Kasumi-1 (cell line): ENCODE results near the gene PAQR6.
A peak's percentile ranks its signal among the peaks of the same experiment; 100 is the strongest.

Experiments
- DNase-seq, 2 experiments: peaks; one replicate each; lab custom pipeline; 2025; lab: John Stamatoyannopoulos, UW

PAQR6 gene

DNA sequence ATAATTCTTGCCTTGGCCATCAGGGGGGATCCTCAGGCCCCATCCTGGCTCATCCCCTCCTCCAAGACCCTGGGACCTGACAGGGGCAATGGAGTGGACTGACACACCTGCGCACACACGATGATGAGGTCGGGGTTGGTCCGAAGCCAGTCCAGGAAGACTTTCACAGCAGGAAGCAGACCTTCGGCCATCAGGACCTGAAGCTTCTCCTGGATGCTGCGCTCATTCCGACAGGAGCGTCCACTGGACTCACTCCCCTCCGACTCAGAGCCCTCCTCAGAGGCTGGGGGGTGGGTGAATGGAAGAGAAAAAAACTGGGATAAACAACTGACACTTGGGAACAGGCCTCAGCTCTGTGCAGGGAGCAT lies 15.4 kb upstream of the PAQR6 start:
- no peak for DNase-seq

DNA sequence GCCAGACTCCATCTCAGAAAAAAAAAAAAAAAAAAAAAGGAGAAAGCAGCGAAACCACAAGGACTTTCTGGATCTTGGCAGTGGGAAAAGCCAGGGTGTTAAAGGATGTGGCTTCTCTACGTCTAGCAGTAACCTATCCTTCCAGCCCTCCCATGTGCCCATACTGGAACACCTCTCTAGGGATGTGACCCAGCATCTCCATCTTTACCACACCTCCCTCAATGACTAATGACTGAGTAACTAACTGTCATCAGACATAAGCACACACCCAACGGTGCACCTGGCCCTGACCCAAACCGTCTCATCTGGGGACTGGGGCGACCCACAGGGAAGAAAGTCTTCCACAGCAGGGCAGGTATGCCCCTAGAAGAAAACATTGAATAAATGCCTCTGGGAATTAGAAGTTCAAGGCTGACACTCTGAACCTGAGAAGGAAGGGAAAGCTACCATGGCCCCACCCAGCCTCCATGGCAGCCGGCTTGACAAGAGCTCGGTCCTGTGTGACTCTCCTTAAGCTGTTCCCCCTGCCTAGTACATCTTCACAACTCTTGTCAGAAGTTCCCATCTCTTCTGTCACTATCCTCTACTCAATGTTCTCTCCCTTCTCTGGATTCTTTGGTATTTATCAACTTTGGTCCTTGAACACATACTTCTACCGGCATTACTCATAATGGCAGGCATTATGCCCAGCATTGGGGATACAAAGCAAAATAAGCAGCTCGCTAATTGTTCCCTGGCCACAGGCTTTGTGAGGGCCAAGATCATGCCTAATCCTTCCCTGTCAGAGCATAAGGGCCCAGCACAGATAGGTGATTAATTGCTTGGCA lies 14.8 kb upstream of the PAQR6 start:
- no peak for DNase-seq

DNA sequence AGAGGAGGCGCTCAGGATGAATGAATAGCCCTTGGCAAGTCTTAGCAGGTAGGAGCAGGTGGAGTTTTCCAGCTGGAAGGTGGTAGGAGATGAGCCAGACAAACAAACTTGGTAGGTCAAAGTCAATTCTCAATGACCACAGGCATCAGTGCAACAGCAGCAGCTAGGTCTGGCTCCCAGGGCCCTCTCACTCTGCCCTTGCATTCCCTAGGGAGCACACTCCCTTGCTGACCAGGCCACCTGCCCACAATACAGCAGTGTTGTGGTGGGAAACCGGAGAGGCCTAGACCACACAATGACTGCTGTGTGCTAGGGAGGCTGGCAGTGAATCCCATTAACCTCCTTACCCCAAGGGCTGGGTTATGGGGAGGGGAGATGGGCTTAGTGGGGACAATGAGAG lies 13.0 kb upstream of the PAQR6 start:
- no peak for DNase-seq

DNA sequence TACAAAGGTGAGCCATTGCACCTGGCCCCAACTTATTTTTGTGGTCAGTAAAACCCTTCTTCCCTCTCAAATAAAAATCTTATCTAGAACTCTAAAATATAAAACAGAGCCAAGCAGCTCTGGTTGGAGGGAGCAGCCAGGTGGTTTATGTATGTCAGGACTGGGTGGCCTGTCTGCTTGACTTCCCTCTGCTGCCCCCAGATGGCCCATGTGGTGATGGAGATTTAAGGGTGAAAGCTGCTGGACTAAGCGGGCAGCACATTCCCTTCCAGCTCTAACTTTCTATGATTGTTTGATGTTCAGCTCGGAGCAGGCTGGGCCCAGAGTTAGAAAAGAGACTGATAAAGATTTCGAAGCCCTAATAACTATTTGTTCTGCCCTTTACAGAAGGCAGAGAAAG lies 11.9 kb upstream of the PAQR6 start:
- peak; percentile 43 to 55 for DNase-seq

DNA sequence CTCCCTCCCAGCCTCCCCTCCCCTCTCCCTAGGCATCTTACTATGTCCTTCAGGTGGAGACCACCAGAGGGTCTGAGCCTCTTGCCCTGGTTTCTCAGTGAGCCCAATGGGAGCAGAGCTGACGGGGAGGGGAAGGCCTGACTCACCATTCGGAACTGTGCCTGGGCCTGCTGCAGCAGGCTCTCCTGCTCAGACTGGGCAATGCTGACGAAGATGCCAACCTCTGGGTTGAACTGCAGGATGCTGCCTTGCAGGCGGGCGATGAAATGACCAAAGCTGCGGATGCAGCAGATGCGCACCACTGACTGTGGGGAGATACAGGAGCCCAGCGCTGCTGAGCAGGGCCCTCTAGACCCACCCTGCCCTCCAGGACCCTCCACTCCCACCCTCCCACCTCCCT lies 11.0 kb upstream of the PAQR6 start:
- DNase-seq: no peak

DNA sequence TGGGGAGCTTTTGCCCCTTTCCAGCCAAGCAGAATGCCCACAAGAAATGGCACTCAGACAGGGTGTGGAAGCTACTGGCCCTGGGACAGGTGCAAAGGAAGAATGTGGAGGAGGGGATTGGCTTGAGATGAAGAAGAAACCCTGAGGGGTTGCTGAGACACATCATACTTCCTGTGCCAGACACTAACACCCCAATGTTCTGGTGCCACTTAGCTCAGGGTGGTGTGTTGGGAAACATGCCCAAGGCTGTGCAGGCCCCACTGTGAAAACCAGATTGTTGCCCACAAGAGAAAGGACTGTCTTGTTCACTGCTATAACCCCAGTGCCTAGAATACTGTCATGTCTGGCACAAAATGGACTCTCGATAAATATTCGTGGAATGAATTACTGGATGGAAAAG lies 9.9 kb upstream of the PAQR6 start:
- DNase-seq: peak; percentile 79 to 89

DNA sequence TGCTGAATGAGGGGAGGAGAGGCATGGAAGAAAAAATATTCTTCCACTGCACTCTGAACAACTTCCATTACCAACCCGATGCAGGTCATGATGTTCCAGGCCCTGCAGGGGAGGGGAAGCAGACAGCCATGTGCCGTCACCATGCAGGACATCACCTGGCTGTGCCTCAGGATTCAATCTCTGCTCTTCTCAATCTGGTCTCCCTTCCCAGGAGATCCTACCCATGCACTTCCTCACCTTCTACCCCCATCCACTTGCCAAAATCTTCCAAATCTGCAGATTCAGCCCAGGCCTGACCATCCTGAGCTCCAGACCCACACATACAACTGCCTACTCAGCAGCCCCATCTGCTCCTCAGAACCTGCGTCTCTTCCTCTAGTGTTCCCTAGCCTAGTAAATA lies 5.8 kb upstream of the PAQR6 start:
- DNase-seq: no peak

DNA sequence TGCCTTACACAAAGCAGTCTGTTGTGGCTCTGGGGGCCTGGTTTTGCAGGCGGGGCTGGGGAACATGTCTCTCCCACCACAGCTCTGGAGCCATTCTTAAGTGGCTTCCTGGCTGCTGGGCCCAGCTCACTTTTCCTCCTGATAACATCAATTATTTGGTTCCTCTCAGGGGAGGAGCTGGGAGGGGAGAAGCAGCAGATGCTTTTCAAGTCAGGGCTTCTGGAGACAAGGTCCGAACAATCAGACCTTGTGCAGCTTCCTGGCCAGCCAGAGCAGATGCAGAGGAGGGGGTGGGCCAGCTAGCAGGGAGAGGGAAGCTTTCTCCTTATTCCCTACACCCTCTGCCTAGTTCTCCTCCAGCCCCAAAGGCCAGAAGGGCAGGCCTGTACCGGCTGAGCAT lies 3.7 kb upstream of the PAQR6 start:
- DNase-seq: peak; percentile 71 to 74

DNA sequence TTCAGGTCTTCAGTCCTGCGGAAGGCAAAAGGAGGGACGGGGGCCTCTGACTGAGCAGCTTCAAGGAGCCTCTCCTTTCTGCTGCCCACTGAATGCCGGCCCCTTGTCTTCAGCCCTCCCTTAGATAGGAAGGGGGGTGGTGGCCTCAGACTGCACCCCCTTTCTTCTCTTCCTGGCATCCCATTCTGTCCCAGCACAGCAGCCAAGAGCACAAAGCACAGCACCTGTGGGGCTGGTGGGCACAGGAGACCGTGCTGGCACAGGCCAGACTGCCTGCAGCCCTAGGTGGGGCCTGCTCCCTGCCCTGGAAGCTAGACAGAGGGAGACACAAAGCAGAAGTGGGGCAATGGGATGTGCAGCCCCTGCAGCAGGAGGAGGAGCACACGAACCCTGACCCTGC lies 1.7 kb upstream of the PAQR6 start:
- no peak for DNase-seq

DNA sequence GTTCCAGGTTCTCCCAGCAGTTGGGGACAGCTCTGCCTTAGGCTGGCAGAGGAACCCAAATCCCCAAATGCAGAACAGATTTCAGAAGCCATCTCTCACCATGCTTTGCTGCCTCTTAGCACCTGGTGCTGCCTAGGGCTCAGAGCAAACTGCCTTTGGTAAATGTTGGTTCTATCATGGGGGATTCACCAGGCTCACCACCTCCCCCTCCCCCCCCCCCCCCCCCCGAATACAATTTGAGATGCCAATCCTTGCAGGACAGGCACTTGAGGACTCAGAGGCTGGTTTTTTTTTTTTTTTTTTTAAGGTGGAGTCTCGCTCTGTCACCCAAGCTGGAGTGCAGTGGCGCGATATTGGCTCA lies 447 bp upstream of the PAQR6 start:
- DNase-seq: no peak

DNA sequence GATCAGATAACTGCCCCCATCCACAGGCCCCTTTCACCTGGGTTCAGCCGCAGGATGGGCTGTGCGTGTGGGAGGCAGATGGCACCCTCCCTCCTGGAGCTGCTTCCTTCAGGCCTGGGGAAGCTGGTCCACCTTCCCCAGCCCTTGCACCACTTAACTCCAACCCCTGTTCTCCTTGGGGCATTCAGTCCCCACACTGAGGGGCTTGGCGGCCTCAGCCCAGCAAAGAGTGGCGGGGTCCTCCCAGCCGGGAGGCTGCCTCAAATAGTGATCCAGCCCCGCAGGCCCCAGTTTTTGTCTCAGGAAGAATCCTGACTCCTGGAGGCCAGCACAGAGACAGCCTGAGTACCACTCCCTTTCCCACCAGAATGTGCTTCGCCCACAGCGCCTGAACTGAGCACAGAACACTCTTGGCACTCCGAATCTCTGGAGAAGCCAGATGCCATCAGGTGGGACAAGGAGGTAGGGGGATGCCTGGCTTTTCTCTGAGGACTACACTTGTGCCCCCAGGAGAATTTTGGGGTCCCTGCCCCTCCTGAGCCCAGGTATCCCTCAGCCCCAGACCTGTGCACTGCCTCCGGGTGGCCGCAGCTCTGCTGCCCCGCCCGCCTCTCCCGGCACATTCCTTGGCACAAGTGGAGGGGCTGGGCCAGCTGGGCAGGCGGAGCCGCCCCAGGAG lies 936 bp downstream of the PAQR6 start:
- no peak for DNase-seq

DNA sequence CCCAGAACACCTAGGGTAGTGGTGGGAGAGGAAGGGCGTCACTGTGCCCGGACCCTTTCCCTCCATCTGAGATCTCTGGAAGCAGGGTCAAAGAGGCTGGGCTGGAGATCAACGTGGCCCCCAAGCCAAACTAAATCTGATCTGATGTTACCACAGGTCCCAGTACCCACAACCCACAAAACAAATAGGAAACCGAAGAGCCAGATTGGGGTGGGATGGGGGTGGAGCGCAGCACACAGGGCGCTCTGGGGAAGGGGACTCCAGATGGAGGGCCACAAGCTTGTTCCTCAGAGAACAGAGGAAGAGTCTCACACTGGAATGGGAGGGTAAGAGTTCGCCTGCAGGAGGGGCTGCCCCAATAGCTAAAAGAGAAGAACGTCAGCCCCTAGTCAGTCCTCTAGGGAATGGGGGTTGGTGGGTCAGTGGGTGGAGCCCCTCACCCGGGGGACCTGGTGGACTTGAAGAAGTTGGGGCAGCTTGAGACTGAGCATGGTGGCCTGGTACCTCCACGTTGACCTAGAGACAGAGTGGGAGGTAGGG lies 1.5 kb downstream of the PAQR6 start:
- peak in 1 of 2 experiments; percentile 20 for DNase-seq

DNA sequence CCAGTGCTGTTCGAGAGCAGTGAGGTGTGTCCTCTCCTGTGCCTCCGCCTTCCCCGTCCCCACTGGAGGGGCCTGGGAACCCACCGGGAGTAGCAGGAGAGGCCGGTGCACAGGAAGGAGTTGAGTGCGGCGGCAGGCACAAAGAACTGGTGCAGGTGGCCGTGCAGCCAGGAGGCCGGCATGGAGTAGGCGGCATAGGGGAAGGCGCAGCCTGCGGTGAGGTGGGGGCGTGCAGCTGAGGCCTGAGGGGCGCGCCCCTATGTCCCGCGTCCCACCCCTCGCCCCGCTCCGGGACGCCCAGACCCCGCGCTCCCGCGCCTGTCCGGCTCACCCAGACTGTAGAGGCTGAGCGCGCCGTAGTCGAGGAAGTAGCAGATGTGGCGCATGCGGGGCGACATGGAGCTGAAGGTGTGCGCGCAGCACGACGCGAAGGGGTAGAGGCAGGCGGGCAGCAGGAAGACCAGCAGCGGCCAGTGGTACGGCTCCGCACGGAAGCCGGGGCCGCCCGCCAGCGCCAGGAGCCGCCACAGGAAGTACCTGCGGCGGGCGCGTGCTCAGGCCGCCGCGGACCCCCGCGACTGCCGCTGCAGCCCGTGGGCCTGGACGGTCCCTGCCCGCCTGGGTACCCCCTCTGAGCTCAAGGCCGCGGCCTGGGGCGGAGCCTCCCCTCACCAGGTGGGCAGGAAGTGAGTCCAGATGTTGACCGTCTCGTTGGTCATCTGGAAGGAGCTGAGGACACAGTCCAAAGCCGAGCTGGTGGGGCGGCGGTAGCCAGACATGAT lies 2.2 kb downstream of the PAQR6 start:
- peak in 1 of 2 experiments; percentile 33 for DNase-seq

DNA sequence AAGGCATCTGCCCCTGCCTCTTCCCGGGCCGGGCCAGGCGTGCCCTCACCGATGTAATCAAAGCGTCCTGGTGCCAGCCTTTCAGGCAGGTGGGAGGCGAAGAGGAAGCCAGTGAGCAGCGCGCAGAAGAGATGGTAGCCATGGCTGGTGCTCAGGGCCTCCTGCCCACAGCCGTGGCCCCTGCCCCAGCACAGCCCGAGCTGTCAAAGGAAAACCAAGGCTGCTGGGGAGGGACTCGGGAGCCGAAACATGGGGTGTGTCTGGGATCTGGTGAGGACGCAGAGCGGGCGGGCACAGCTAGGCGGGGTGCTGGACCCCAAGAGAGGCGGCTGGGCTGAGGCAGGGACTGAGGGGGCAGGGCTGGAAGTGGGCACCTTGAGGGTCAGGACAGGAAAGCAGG lies 3.1 kb downstream of the PAQR6 start:
- no peak for DNase-seq

DNA sequence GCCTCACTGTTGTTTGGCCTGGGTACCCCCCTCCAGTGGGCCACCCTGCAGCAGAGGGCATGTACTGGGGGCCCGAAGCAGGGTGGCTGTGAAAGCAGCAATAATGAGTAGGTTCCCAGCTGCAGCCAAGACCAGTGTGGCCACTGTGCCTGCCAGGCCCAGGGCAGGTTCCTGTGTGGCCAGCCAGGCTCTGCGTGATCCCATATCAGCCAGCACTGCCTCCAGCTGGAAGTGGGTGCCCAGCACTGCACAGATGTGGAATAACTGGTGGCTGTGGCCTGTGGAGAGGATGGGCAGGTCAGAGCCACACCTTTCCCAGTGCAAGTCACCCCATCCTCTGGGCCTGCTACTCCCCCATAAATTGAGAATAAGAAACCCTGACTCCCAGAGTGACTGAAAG lies 3.7 kb downstream of the PAQR6 start:
- DNase-seq: no peak

DNA sequence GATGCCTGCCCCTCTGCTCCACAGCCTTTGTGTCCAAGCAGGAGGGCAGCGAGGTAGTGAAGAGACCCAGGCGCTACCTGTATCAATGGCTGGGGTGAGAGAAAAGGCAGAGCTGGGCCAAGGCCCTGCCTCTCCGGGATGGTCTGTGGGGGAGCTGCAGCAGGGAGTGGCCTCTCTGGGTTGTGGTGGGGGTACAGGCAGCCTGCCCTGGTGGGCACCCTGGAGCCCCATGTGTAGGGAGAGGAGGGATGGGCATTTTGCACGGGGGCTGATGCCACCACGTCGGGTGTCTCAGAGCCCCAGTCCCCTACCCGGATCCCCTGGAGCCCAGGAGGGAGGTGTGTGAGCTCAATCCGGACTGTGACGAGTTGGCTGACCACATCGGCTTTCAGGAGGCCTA lies 5.1 kb downstream of the PAQR6 start:
- no peak for DNase-seq

DNA sequence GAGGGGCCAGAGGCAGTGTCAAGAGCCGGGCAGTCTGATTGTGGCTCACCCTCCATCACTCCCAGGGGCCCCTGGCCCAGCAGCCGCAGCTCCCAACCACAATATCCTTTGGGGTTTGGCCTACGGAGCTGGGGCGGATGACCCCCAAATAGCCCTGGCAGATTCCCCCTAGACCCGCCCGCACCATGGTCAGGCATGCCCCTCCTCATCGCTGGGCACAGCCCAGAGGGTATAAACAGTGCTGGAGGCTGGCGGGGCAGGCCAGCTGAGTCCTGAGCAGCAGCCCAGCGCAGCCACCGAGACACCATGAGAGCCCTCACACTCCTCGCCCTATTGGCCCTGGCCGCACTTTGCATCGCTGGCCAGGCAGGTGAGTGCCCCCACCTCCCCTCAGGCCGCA lies 5.9 kb downstream of the PAQR6 start, which contains the start of gene BGLAP:
BGLAP (plus strand) TSS at position 259 of the 400 bp plus-strand sequence; CDS start at position 307, 48 bp downstream.
- no peak for DNase-seq

DNA sequence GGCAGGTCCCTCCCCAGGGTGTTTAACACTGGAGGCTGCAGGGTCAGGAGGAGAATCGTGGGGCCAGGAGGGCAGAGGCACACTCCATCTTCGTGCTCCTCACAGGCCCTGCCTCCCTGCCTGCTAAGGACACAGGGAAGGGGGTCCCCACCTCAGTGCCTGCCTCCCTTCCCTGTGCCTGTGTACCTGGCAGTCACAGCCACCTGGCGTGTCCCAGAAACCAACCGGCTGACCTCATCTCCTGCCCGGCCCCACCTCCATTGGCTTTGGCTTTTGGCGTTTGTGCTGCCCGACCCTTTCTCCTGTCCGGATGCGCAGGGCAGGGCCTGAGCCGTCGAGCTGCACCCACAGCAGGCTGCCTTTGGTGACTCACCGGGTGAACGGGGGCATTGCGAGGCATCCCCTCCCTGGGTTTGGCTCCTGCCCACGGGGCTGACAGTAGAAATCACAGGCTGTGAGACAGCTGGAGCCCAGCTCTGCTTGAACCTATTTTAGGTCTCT lies 6.5 kb downstream of the PAQR6 start:
- DNase-seq: no peak

DNA sequence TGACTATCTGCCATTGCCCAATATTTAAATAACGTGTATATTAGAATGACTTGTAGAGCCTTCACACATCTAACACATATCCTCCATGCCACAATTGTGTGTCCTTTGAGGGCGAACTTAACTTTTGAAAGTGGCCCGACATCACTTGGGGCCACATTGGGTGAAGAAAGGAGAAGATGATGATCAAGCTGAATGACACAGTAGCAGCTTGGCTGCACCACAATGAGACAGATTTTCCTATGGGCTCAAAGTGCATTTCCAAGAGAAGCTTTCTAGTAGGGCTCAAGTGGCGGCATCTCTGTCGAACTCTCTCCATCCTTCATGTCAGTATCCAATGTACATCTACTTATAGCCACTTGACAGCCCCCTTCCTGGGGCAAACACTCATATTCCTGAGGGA lies 9.6 kb downstream of the PAQR6 start:
- no peak for DNase-seq

DNA sequence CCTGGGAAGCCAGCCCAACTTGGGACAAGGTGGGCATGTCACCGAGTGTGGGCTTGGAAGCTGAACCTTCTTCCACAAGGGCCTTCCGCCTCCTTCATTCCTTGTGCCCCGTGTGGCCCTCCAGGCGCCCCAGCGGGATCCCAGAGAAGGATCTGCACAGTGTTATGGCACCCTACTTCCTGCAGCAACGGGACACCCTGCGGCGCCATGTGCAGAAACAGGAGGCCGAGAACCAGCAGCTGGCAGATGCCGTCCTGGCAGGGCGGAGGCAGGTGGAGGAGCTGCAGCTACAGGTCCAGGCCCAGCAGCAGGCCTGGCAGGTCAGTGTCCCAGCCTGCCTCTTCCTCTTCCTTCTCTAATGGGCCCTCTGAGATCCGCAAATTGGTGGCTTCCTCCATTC lies 11.7 kb downstream of the PAQR6 start:
- no peak for DNase-seq

DNA sequence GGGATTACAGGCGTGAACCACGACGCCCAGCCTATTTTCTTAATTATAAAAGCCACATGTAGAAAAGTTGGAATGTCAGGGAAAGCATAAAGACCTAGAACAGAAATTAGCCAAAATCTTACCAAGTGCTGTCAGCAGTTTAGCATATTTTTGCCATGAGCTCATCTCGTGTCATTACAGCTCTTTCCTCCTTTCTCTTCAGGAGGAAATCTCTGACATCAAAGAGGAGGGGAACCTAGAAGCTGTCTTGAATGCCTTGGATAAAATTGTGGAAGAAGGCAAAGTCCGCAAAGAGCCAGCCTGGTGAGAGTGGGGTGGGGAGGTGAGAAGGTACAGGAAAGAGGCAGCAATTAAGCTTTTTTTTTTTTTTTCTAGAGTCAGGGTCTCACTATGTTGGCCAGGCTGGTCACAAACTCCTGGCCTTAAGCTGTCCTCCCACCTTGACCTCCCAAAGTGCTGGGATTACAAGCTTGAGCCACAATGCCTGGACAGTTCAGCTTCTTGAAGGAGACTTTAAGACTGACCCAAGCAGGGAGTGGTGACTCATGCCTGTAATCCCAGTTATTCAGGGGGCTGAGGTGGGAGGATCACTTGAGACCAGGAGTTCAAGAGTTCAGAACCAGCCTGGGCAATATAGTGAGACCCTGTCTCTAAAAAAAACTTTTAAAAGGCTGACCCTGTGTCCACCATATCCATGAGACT lies 14.3 kb downstream of the PAQR6 start:
- DNase-seq: no peak
